Lower leg skin (tissue), 3 donors: ENCODE measurements around the gene TMEM94.

Source experiments
- CTCF ChIP-seq, 3 donors: fragments of 450-650 bp; IDR thresholded peaks; one replicate each; pipeline ENCODE4 v1.5.1; 2016; ENCODE audit warnings: antibody characterized with exemption in 3 of 3, mild to moderate bottlenecking in 3 of 3, moderate library complexity in 2 of 3
- POLR2A ChIP-seq, 2 donors: fragments of 450-650 bp; IDR thresholded peaks; one replicate each; pipeline ENCODE4 v1.6.1; 2016 to 2017; ENCODE audit warnings: antibody characterized with exemption in 2 of 2, mild to moderate bottlenecking in 1 of 2, moderate library complexity in 1 of 2

GRCh38 chr17:75514919-75515495 is 58.6 kb downstream of the TMEM94 start:
- TF ChIP-seq CTCF (IDR thresholded peaks at IDR 0.05) (no peak), POLR2A (IDR thresholded peaks at IDR 0.05) (no peak)
